HepG2 (cell line): ENCODE data around the gene TAB3. TPM values are rescaled to one million over a fixed set of nuclear protein-coding genes. Genes with fewer than 3 reads are reported as not detected.

Experiments used
- ATAC-seq: fragments of 200-7000 bp; cut with Tn5 transposase; 3 replicates; pipeline ENCODE4 v1.9.1; 2020; ENCODE audit warnings: mild to moderate bottlenecking, moderate library complexity
- BruUV-seq: library from RNA; stranded (reverse); fragments of 400-500 nt; replicated peaks from 2 replicates; lab custom pipeline; 2021; lab: Mats Ljungman, UMichigan
- CTCF ChIA-PET: fragments of 300-600 bp; formaldehyde crosslinking; extraction: SDS; loops from one replicate; lab custom pipeline; 2021; ENCODE audit warnings: low total read pairs, inconsistent platforms, low intra/inter-chr PET ratio; lab: Yijun Ruan, JAX
- POLR2A ChIA-PET: fragments of 350-600 bp; sonication (Branson Sonifier 250); formaldehyde crosslinking; loops from one replicate; lab custom pipeline; 2020; ENCODE audit warnings: antibody characterized with exemption, inconsistent platforms; lab: Yijun Ruan, JAX
- DNase-seq: peaks from one replicate; pipeline ENCODE4 v3.0.0-alpha.2; 2015; ENCODE audit warnings: low spot score
- FAIRE-seq: peaks from 3 replicates; lab custom pipeline; 2011; peaks lifted over from hg19 to GRCh38; lab: Jason Lieb, UNC
- H2AFZ ChIP-seq: one replicate; pipeline ENCODE4 v1.6.1; 2011; ENCODE audit warnings: low read length, inconsistent platforms
- H3K27ac ChIP-seq: fragments of 300-600 bp; 3 replicates; pipeline ENCODE4 v1.8.0; 2011; ENCODE audit warnings: mixed run types, mild to moderate bottlenecking, mixed read lengths, low read length, inconsistent platforms; ENCODE audit not compliant: insufficient read depth; ENCODE audit errors: extremely low read length
- H3K27me3 ChIP-seq, 2 experiments: fragments of 200-600 bp in 1 of 2; 2 replicates in 1 of 2; 3 replicates in 1 of 2; pipeline versions ENCODE4 v1.6.0 to v1.8.0; 2011; ENCODE audit warnings: low read length in 2 of 2, mild to moderate bottlenecking in 2 of 2, moderate library complexity in 2 of 2, inconsistent platforms in 1 of 2; ENCODE audit not compliant: insufficient read depth in 2 of 2, control insufficient read depth in 1 of 2
- H3K36me3 ChIP-seq, 2 experiments: fragments of 200-600 bp in 1 of 2; replicated peaks in 1 of 2; 2 replicates in 1 of 2; 3 replicates in 1 of 2; pipeline versions ENCODE4 v1.5.1 to v1.8.0; 2011; ENCODE audit warnings: low read length in 2 of 2, inconsistent platforms in 1 of 2; ENCODE audit not compliant: insufficient read depth in 2 of 2, control insufficient read depth in 1 of 2
- H3K4me1 ChIP-seq: 2 replicates; pipeline ENCODE4 v1.5.1; 2012; ENCODE audit warnings: low read length, inconsistent platforms; ENCODE audit not compliant: insufficient read depth
- H3K4me2 ChIP-seq: 2 replicates; pipeline ENCODE4 v1.6.0; 2011; ENCODE audit warnings: low read depth, low read length, inconsistent platforms
- H3K4me3 ChIP-seq, 3 experiments: fragments of 200-600 bp in 1 of 3; sonication (generic), shearing (Covaris generic) in 1 of 3; replicated peaks in 1 of 3; 2 replicates each; pipeline ENCODE4 v1.5.1; 2011 to 2016; ENCODE audit warnings: low read length in 3 of 3, inconsistent platforms in 2 of 3, low read depth in 2 of 3, mild to moderate bottlenecking in 2 of 3, control low read depth in 1 of 3, mixed read lengths in 1 of 3; ENCODE audit not compliant: insufficient read depth in 1 of 3
- H3K79me2 ChIP-seq: one replicate; pipeline ENCODE4 v1.6.1; 2011; ENCODE audit warnings: low read length, inconsistent platforms; ENCODE audit not compliant: insufficient read depth
- H3K9ac ChIP-seq: 2 replicates; pipeline ENCODE4 v1.6.0; 2011; ENCODE audit warnings: mild to moderate bottlenecking, low read depth, low read length, inconsistent platforms; ENCODE audit not compliant: insufficient read depth
- H3K9me3 ChIP-seq: 2 replicates; pipeline ENCODE4 v1.5.1; 2012; ENCODE audit warnings: mild to moderate bottlenecking, low read length
- H4K20me1 ChIP-seq: 2 replicates; pipeline ENCODE4 v1.6.0; 2011; ENCODE audit warnings: inconsistent platforms, mild to moderate bottlenecking, low read length, moderate library complexity; ENCODE audit not compliant: insufficient read depth
- CCDC6 ChIP-seq: sonication (generic); formaldehyde crosslinking; IDR thresholded peaks from 2 replicates; pipeline ENCODE4 v1.8.1; 2022; ENCODE audit warnings: mild to moderate bottlenecking, missing genetic modification reagents, moderate library complexity
- ELF4 ChIP-seq: sonication (generic); formaldehyde crosslinking; IDR thresholded peaks from 2 replicates; pipeline ENCODE4 v1.5.0; 2020; ENCODE audit warnings: missing genetic modification reagents, mild to moderate bottlenecking, moderate library complexity, borderline replicate concordance
- HES4 ChIP-seq: sonication (generic); formaldehyde crosslinking; IDR thresholded peaks from 2 replicates; pipeline ENCODE4 v1.9.0; 2021; ENCODE audit warnings: mild to moderate bottlenecking, missing genetic modification reagents, borderline replicate concordance
- HNF4G ChIP-seq, 2 experiments: sonication (generic) in 1 of 2; formaldehyde crosslinking in 1 of 2; IDR thresholded peaks; 2 replicates each; pipeline versions ENCODE4 v1.4.0 to v1.6.1; 2011 to 2020; ENCODE audit warnings: borderline replicate concordance in 2 of 2, low read depth in 2 of 2, mild to moderate bottlenecking in 2 of 2, low read length in 1 of 2, missing genetic modification reagents in 1 of 2, moderate library complexity in 1 of 2
- MTA1 ChIP-seq: sonication (generic); formaldehyde crosslinking; IDR thresholded peaks from 2 replicates; pipeline ENCODE4 v1.4.0; 2020; ENCODE audit warnings: missing genetic modification reagents, mild to moderate bottlenecking, borderline replicate concordance
- NR3C1 ChIP-seq: sonication (generic); formaldehyde crosslinking; IDR thresholded peaks from 2 replicates; pipeline ENCODE4 v1.4.0; 2020; ENCODE audit warnings: missing genetic modification reagents
- ZBTB7B ChIP-seq: sonication (generic); formaldehyde crosslinking; IDR thresholded peaks from 2 replicates; pipeline ENCODE4 v1.4.0; 2020; ENCODE audit warnings: missing genetic modification reagents
- ZFY ChIP-seq: sonication (generic); formaldehyde crosslinking; IDR thresholded peaks from 2 replicates; pipeline ENCODE4 v1.4.0; 2020; ENCODE audit warnings: missing genetic modification reagents
- ZKSCAN5 ChIP-seq: sonication (generic); formaldehyde crosslinking; IDR thresholded peaks from 2 replicates; pipeline ENCODE4 v1.5.1; 2020; ENCODE audit warnings: mild to moderate bottlenecking, missing genetic modification reagents
- ZNF615 ChIP-seq: sonication (generic); formaldehyde crosslinking; IDR thresholded peaks from 2 replicates; pipeline ENCODE4 v1.5.0; 2020; ENCODE audit warnings: mild to moderate bottlenecking, missing genetic modification reagents, borderline replicate concordance
- ZNF644 ChIP-seq: IDR thresholded peaks from 2 replicates; pipeline ENCODE4 v1.6.1; 2016; ENCODE audit warnings: low read depth
- WGBS: methylation state at CpG from one replicate; pipeline ENCODE4 v1.1.6; 2017; ENCODE audit warnings: low lambda C conversion rate; 5-methylcytosine and 5-hydroxymethylcytosine counted together
- in situ Hi-C: cut with HindIII; loops from 2 replicates; pipeline ENCODE4 v1.10.0; 2017; ENCODE audit warnings: low pct_unique_long_range_greater_than_20kb; ENCODE audit not compliant: extremely low pct_ligation_motif_present
- intact Hi-C: fragments of 100-400 bp; cut with micrococcal nuclease; formaldehyde crosslinking; loops from one replicate; pipeline ENCODE4 v1.10.0; 2022; ENCODE audit not compliant: unreplicated experiment
- polyA plus RNA-seq, 8 experiments: library from polyadenylated mRNA; depleted of rRNA in 3 of 8; stranded (reverse) in 7 of 8; unstranded in 1 of 8; fragments of >200 nt; fragmentation: Illumina TruSeq in 4 of 8; extraction: Trizol in 4 of 8; gene quantifications; 2 replicates each; pipeline versions ENCODE4 v1.2.1 to v1.2.3, GENCODE V29; 2011 to 2016; ENCODE audit warnings: low read depth in 4 of 8, missing spikeins in 1 of 8, mixed read lengths in 1 of 8; ENCODE audit not compliant: insufficient read depth in 1 of 8
- total RNA-seq, 5 experiments: library from RNA; depleted of rRNA; stranded (reverse); fragments of >200 nt; fragmentation: Illumina TruSeq; extraction: Trizol; gene quantifications; 2 replicates each; pipeline ENCODE4 v1.2.3, GENCODE V29; 2016; ENCODE audit warnings: low read depth in 1 of 5
- TF ChIP-seq, protein P1 (sequence below): sonication (generic); formaldehyde crosslinking; IDR thresholded peaks from 2 replicates; pipeline ENCODE4 v1.4.0; 2020; ENCODE audit warnings: missing genetic modification reagents, mild to moderate bottlenecking, borderline replicate concordance
- TF ChIP-seq, protein P2 (sequence below): sonication (generic); formaldehyde crosslinking; IDR thresholded peaks from 2 replicates; pipeline ENCODE4 v1.5.1; 2020; ENCODE audit warnings: missing genetic modification reagents, mild to moderate bottlenecking, borderline replicate concordance
- TF ChIP-seq, protein P3 (sequence below): sonication (generic); formaldehyde crosslinking; IDR thresholded peaks from 2 replicates; pipeline ENCODE4 v1.5.0; 2020; ENCODE audit warnings: missing genetic modification reagents, mild to moderate bottlenecking, borderline replicate concordance

Gene TAB3
- total and polyA plus RNA-seq, 2 of the 13 experiments (the other 11 are each of a cell fraction or from before 2014, with no cell fraction given), result 27.2 to 59.8 TPM

GRCh38 chrX:30930143-30930542 is 41.1 kb upstream of the TAB3 start:
- no peak for TF ChIP-seq ZNF644 (CRISPR knock-in tag)
- TF ChIP-seq, protein P1, sequence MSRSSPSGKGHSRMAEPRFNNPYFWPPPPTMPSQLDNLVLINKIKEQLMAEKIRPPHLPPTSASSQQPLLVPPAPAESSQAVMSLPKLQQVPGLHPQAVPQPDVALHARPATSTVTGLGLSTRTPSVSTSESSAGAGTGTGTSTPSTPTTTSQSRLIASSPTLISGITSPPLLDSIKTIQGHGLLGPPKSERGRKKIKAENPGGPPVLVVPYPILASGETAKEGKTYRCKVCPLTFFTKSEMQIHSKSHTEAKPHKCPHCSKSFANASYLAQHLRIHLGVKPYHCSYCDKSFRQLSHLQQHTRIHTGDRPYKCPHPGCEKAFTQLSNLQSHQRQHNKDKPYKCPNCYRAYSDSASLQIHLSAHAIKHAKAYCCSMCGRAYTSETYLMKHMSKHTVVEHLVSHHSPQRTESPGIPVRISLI (CRISPR knock-in tag), result peak; percentile 58; the same call in 1 of the 2 replicates
- Histone ChIP-seq H3K4me2 (peak overlapping the region; percentile 42), H3K4me1 (peaks cover 48% of the 10 kb centered on the region), H3K79me2 (no peaks in the 10 kb centered on the region), H3K27me3 (no peaks in the 10 kb centered on the region), H3K9me3 (no peaks in the 10 kb centered on the region), H3K36me3 (no peaks in the 10 kb centered on the region), H3K27ac (peak overlapping the region; percentile 73), H4K20me1 (no peaks in the 10 kb centered on the region), H3K9ac (no peak overlapping the region), H3K4me3 (no peak overlapping the region; a peak in 1 of 6 replicates), H2AFZ (no peak overlapping the region)
- no TSS peak for BruUV-seq
- peak; percentile 42 for DNase-seq
- in situ Hi-C loops (no loop called here), intact Hi-C loops (loop anchor here (5.0 kb wide), 2 partner anchors 43 to 292 kb away; partner anchors contain the start of gene TAB3)
- CTCF ChIA-PET, result no interaction called here
- 23% methylated on average over 1 of the region's 1 CpG for WGBS
- POLR2A ChIA-PET, result interaction anchor here (0.7 to 1.6 kb wide), 5 partner anchors 26 to 54 kb away, joined by 3 to 7 read pairs (median 5); partner anchors contain the start of gene TAB3
- ATAC-seq, result peak; percentile 79
- FAIRE-seq, result no peak

DNA sequence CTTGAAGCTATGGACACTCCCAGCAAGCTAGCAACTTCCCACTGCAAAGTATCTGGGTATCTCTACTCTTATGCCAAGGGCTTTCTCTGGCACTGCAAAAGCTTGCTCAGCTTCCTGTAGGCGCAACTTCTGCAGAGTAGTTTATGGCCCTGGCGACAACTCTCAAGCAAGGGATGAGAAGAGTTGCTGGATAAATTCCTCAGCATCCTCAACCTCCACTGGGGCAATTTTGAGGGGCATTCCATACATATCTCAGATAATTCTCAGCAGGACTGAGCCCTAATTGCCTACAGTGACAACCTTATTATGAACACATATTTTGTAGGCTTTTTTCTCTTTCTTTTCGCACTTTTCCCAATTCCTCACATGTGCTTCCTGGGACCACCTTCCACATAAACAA is 31.2 kb upstream of the TAB3 start:
- H3K9me3 ChIP-seq, result no peaks in the 10 kb centered on the region
- no peaks in the 10 kb centered on the region for H3K27me3 ChIP-seq
- POLR2A ChIA-PET, result no interaction called here
- no peak overlapping the region for H2AFZ ChIP-seq
- H3K27ac ChIP-seq, result no peak overlapping the region
- H3K4me3 ChIP-seq, result no peak overlapping the region
- WGBS, result 100% methylated on average over 1 of the region's 3 CpGs
- CTCF ChIA-PET, result no interaction called here
- H3K9ac ChIP-seq, result no peak overlapping the region
- DNase-seq (no peak), ATAC-seq (no peak), FAIRE-seq (no peak)
- H3K4me1 ChIP-seq, result 0 out of 2 replicates have a peak, but pooled peaks cover 5% of the 10 kb centered on the region
- H3K4me2 ChIP-seq, result no peak overlapping the region
- intact Hi-C loops (no loop called here), in situ Hi-C loops (no loop called here)
- no peaks in the 10 kb centered on the region for H3K36me3 ChIP-seq
- H4K20me1 ChIP-seq, result no peaks in the 10 kb centered on the region
- no peaks in the 10 kb centered on the region for H3K79me2 ChIP-seq
- no TSS peak for BruUV-seq
- TF ChIP-seq ZNF615 (CRISPR knock-in tag) (no peak), ZBTB7B (CRISPR knock-in tag) (no peak), ZKSCAN5 (CRISPR knock-in tag) (no peak), MTA1 (CRISPR knock-in tag) (no peak), NR3C1 (CRISPR knock-in tag) (no peak), HES4 (no peak), ZFY (CRISPR knock-in tag) (no peak), ELF4 (no peak), CCDC6 (no peak), HNF4G (IDR thresholded peaks at IDR 0.05; ENCODE audit: borderline replicate concordance, low read depth, low read length) (no peak), HNF4G (CRISPR knock-in tag; IDR thresholded peaks at IDR 0.05; ENCODE audit: borderline replicate concordance, low read depth) (no peak)
- TF ChIP-seq, protein P2, sequence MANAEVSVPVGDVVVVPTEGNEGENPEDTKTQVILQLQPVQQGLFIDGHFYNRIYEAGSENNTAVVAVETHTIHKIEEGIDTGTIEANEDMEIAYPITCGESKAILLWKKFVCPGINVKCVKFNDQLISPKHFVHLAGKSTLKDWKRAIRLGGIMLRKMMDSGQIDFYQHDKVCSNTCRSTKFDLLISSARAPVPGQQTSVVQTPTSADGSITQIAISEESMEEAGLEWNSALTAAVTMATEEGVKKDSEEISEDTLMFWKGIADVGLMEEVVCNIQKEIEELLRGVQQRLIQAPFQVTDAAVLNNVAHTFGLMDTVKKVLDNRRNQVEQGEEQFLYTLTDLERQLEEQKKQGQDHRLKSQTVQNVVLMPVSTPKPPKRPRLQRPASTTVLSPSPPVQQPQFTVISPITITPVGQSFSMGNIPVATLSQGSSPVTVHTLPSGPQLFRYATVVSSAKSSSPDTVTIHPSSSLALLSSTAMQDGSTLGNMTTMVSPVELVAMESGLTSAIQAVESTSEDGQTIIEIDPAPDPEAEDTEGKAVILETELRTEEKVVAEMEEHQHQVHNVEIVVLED (CRISPR knock-in tag), result no peak
- TF ChIP-seq, protein P3, sequence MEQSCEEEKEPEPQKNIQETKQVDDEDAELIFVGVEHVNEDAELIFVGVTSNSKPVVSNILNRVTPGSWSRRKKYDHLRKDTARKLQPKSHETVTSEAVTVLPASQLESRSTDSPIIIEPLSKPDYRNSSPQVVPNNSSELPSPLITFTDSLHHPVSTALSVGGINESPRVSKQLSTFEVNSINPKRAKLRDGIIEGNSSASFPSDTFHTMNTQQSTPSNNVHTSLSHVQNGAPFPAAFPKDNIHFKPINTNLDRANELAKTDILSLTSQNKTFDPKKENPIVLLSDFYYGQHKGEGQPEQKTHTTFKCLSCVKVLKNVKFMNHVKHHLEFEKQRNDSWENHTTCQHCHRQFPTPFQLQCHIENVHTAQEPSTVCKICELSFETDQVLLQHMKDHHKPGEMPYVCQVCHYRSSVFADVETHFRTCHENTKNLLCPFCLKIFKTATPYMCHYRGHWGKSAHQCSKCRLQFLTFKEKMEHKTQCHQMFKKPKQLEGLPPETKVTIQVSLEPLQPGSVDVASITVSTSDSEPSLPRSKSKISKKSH (CRISPR knock-in tag), result no peak
